PFSK-1 (cell line): ENCODE data around the gene MAN2A2.

Experiments used
- FOXP2 ChIP-seq: optimal IDR thresholded peaks from 2 replicates; pipeline ENCODE3; 2011; ENCODE audit warnings: borderline replicate concordance, control low read depth, inconsistent platforms; ENCODE audit not compliant: insufficient read depth; ENCODE audit errors: extremely low read length, extremely low read depth
- POLR2AphosphoS5 ChIP-seq: IDR thresholded peaks from 2 replicates; pipeline ENCODE4 v1.6.1; 2012; ENCODE audit warnings: low read depth, mild to moderate bottlenecking, control low read depth, low read length, moderate library complexity
- REST ChIP-seq, 2 experiments: IDR thresholded peaks; 2 replicates each; pipeline versions ENCODE4 v1.6.1 to v1.8.0; 2011 to 2012; ENCODE audit warnings: low read depth in 2 of 2, low read length in 2 of 2, control low read depth in 1 of 2, inconsistent platforms in 1 of 2, mild to moderate bottlenecking in 1 of 2, moderate library complexity in 1 of 2; ENCODE audit not compliant: insufficient read depth in 1 of 2
- SIN3A ChIP-seq: IDR thresholded peaks from 2 replicates; pipeline ENCODE4 v1.6.1; 2012; ENCODE audit warnings: mild to moderate bottlenecking, low read length, moderate library complexity, borderline replicate concordance; ENCODE audit not compliant: insufficient read depth
- TAF1 ChIP-seq: IDR thresholded peaks from 2 replicates; pipeline ENCODE4 v1.6.1; 2012; ENCODE audit warnings: low read length, control low read depth, borderline replicate concordance; ENCODE audit not compliant: insufficient read depth

- TF ChIP-seq POLR2AphosphoS5: no peak
- no peak for TF ChIP-seq REST (IDR thresholded peaks at IDR 0.05; ENCODE audit: insufficient read depth in 1 of 2, low read depth in 2 of 2, low read length in 2 of 2)
- no peak for TF ChIP-seq TAF1
- TF ChIP-seq SIN3A: no peak
- TF ChIP-seq FOXP2: no peak
Measured at GRCh38 chr15:90911906-90912769, 9.0 kb downstream of the MAN2A2 start.
